ENCODE data around the gene NAA20. TPM values are rescaled to one million over a fixed set of nuclear protein-coding genes. Genes with fewer than 3 reads are reported as not detected.

The NAA20 gene
- total and polyA plus RNA-seq, 2 of the 13 experiments (the other 11 are each of a cell fraction or from before 2014, with no cell fraction given): 81.9 to 82.8 TPM

- TF ChIP-seq ZSCAN20 (CRISPR knock-in tag; IDR thresholded peaks at IDR 0.05; ENCODE audit: borderline replicate concordance) (peak; percentile 76), ZNF407 (CRISPR knock-in tag; IDR thresholded peaks at IDR 0.05; ENCODE audit: not compliant biosample characterization) (peak; percentile 92), ZNF543 (CRISPR knock-in tag; IDR thresholded peaks at IDR 0.05) (peak; percentile 98), ZSCAN9 (CRISPR knock-in tag; IDR thresholded peaks at IDR 0.05; ENCODE audit: borderline replicate concordance) (peak; percentile 86; the same call in 1 of the 2 replicates), ATF1 (CRISPR knock-in tag; IDR thresholded peaks at IDR 0.05) (no peak), MATR3 (CRISPR knock-in tag; IDR thresholded peaks at IDR 0.05) (no peak), RFX5 (IDR thresholded peaks at IDR 0.05; ENCODE audit: low read depth, low read length) (peak; percentile 62; the same call in 1 of the 2 replicates), POLR2AphosphoS5 (IDR thresholded peaks at IDR 0.05; ENCODE audit: low read depth, low read length) (peak; percentile 85), ZBTB8A (CRISPR knock-in tag; IDR thresholded peaks at IDR 0.05; ENCODE audit: borderline replicate concordance, low read depth) (peak; percentile 84; the same call in 1 of the 2 replicates), MTA1 (CRISPR knock-in tag; IDR thresholded peaks at IDR 0.05; ENCODE audit: borderline replicate concordance) (peak; percentile 70; the same call in 1 of the 2 replicates), FOXJ3 (CRISPR knock-in tag; IDR thresholded peaks at IDR 0.05; ENCODE audit: borderline replicate concordance) (peak; percentile 67), NBN (conservative IDR thresholded peaks at IDR 0.05) (no peak), PITX1 (CRISPR knock-in tag; IDR thresholded peaks at IDR 0.05) (peak; percentile 90), STAT5B (CRISPR knock-in tag; IDR thresholded peaks at IDR 0.05) (0 out of 2 replicates have a peak, but pooled peaks have one; percentile 19)
- TF ChIP-seq, protein P1, sequence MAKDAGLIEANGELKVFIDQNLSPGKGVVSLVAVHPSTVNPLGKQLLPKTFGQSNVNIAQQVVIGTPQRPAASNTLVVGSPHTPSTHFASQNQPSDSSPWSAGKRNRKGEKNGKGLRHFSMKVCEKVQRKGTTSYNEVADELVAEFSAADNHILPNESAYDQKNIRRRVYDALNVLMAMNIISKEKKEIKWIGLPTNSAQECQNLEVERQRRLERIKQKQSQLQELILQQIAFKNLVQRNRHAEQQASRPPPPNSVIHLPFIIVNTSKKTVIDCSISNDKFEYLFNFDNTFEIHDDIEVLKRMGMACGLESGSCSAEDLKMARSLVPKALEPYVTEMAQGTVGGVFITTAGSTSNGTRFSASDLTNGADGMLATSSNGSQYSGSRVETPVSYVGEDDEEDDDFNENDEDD (CRISPR knock-in tag; IDR thresholded peaks at IDR 0.05; ENCODE audit: borderline replicate concordance): peak; percentile 92; the same call in 1 of the 2 replicates
- TF ChIP-seq, protein P2, sequence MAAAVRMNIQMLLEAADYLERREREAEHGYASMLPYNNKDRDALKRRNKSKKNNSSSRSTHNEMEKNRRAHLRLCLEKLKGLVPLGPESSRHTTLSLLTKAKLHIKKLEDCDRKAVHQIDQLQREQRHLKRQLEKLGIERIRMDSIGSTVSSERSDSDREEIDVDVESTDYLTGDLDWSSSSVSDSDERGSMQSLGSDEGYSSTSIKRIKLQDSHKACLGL (CRISPR knock-in tag; IDR thresholded peaks at IDR 0.05): peak; percentile 96
Observed at GRCh38 chr20:20017001-20017843, at the start of gene NAA20 (continued).
